GM21619 (cell line): Measurements from ENCODE around the gene DIS3L2.
"Not testable (repeated sequence)": the region's sequence is repeated elsewhere in the genome, so short reads cannot be mapped to it uniquely, and the experiment has no call there.

Experiments used
- ATAC-seq: cut with Tn5 transposase; IDR thresholded peaks from one replicate; pipeline ENCODE4 v1.9.1; 2021; ENCODE audit not compliant: unreplicated experiment

The DIS3L2 gene

DNA sequence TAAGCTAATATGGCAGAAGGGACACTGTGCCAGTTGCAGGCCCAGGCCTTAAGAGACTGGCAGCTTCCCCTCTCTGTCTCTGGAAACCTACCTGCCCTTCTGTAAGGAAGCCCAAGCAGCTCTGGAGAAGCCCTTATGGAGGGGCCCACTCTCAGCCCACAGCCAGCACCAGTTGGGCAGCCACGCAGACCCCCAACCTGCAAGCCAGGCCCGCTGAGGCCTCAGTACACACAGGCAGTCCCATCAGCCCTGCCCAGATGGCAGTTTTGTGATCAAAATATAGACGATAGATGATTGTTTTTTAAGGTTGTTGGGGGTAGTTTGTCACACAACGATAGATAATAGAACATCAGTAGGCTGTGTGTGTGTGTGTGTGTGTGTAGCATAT is 380.2 kb downstream of the DIS3L2 start:
- ATAC-seq: no peak

DNA sequence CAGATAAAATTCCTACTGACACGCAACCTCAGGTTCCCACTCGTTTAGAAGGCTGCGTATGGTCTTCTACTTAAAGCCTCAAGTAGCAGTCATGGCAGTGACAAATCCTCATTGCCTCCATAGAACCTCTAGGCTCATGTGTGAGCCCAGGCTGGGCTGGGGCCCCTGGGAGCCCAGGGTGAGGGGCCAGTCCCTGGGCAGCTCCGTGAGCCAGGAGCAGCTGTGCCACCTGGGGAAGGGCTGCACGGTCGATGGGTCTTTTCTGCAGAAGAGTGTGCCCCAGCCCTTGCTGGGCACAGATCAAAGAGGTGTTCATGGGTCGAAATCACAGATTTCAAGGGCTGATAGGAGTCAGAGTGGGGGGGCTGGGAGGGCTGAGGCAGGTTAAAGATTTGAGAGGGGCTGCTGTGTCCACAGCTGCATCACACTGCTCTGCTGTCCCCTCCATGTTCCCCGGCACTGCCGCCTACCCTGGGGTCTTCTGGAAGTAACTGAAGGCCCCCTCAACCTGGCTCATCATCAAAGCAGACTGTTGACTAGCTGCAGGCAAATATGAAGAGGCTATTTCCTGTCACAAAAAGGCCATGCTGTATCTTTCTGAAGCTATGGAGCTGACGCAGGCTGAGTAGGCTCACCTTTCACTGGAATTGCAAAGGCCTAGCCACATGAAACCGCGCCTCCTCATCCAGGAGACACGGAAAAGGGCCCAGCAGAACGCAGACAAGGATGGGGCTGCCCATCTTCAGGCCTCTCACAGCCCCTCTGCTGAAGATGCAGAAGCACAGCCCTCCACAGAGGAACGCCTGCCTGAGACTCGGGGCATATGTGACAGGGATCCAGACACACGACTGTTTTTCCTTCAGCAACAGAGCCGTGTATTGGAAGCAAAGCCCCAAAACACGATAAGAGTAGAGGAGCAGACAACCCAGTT is 381.4 kb downstream of the DIS3L2 start:
- no peak for ATAC-seq

DNA sequence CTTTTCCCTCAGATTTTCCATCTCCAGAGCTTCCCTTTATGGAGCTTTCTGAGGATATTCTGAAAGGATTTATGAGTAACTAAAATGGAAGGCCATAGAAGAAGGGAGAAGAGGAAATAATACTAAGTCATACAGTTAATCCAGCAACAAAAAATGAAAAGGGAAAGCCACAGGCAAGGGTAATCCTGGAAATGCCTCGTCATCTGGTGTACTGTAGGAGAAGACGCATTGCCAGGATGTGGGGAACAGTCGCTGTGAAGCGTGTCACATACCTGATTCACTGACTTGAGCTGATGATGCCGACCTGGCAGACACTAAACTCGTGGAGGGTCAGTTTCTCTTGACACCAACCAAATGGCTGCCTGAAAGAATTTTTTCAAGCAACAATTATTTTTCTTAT is 382.3 kb downstream of the DIS3L2 start:
- ATAC-seq: no peak

DNA sequence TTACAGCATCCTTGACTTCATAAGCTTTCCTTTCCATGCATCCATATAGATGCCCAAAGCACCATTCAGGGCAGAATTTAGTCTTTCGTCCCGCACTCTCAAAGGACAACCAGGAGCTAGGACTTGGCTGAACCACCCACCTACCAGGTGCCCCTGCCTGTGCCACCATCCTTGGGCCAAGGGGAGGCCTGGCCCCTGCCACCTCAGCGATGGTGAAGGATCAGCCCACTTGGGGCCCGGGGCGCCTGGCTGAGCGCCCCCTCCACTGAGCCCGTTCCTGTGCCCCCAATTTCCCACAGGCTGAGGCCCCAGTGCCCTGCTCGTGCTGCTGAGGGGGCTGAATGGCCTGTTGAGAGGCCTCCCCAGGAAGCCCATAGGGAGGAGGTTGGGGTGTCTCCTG is 383.7 kb downstream of the DIS3L2 start:
- no peak for ATAC-seq

DNA sequence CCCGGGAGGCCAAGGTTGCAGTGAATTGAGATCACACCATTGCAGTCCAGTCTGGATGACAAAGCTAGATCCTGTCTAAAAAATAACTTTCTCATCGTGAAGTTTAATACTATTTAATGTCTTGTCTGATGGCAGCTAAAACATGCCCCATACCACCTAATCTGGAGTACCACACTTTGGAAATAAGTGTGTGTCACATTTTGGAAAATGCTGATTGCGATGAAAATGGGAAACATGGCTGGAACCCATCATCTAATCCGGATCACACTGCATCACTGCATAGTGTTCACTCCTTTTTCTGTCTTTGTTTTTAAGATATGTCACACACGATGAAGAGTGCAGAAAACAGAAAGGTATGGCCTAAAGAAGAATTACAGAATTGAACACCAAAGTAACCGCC is 385.9 kb downstream of the DIS3L2 start:
- ATAC-seq: no peak

DNA sequence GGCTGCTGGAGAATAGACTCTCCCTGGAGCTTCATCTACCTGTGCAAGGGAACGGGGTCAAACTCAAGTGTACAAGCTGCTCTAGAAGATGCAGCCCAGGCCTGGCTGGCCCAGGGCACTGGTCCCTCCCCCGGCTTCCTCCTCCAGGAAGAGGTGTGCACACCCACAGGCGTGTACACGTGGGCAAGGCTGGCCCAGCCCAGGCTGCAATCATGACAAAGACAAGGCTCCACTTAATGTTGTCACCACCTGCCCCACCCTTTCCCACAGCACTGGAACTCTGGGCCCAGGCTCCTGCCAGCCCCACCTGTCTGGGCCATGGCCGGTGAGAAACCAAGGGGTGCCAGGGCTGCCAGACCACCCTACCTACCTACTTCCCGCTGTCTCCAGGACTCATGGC is 387.4 kb downstream of the DIS3L2 start:
- no peak for ATAC-seq

DNA sequence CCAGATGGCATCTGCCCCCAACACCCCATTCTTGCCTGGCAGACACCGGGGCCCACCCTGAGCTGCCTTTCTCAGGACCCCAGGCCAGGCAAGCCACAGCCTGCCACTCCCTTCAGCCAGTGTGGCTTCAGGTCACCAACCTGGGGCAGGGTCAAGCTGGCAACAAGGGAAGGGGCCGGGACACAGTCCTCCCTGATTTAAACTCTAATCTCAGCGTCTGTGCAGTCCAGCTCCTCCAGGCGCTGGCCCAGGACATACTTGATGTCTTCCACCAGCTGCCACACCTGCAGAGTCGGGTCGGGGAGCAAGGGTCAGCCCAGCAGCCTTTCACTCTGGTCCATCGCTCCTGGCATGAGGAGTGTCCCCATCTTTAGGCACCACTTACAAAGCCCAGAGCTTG is 388.0 kb downstream of the DIS3L2 start:
- ATAC-seq: no peak

DNA sequence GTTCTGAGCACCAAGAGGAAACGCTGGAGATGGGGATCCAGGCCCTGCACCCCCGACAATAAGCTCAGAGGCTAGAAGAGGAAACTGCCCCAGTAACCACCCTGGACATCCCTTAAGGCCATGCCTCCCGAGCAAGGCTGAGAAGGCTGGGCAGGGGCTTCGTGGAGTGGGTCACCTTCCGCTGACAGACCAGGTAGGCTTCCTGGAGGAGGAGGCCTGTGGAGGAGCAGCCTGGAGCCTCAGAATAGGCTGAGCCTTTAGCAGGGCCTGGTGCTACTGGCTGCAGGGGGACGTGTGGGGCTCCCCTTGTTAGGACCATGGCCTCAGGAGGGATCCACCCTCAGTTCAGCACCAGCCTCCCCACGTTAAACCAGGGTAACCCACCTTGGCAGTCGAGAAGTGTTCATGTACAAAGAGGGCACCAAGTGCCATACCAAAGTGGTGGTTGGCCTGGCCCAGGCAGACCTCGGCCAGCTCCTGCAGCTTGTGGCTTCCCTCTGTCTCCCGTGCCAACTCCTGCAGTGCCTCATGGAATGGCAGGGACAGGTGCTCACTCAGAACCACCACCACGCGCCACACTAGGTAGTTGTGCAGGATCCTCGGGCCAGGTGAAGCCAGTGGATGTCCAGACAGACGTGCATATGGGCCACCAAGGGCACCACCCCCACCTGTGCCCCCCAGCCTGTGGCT is 388.6 kb downstream of the DIS3L2 start:
- ATAC-seq: no peak

DNA sequence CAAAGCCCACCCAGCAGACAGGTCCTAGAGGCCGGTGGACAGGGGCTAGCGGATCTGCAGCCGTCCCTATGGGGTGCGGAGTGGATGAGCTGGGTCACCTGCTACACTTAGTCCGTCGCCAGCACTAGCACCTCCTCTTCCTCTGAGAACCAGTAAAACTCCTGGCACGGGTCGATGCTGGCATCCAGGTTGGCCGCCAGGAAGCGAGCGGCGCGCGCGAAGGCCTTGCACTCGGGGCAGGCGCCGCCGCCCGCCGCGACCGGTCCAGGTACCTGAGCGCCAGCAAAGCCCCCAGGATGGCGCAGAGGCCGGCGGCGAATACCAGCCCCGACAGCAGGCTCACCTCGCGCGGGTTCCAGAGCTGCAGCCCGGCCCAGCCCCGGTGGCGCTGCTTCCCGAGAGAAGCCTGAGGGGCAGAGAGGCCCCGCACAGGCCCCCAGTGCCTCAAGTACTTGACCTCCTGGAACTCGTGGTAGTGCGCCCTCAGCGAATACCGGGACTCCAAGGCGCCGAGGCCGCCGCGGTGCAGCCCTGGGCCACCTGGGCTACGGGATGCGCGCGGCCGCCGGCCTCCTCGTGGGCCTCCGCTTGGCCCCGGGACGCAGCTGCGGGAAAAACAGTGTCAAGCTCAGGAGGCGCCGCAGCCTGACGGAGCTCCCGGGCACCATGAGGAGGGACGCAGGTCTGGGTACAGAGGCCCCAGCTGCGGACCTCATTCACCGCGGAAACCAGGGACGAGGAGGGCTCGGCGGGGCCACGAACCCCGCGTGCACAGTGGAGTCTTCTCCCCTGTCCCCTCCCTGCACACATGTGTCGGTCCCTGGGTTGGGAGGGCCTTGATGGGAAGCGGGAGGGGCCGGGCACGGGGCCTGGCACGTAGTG is 389.5 kb downstream of the DIS3L2 start:
- no peak for ATAC-seq

DNA sequence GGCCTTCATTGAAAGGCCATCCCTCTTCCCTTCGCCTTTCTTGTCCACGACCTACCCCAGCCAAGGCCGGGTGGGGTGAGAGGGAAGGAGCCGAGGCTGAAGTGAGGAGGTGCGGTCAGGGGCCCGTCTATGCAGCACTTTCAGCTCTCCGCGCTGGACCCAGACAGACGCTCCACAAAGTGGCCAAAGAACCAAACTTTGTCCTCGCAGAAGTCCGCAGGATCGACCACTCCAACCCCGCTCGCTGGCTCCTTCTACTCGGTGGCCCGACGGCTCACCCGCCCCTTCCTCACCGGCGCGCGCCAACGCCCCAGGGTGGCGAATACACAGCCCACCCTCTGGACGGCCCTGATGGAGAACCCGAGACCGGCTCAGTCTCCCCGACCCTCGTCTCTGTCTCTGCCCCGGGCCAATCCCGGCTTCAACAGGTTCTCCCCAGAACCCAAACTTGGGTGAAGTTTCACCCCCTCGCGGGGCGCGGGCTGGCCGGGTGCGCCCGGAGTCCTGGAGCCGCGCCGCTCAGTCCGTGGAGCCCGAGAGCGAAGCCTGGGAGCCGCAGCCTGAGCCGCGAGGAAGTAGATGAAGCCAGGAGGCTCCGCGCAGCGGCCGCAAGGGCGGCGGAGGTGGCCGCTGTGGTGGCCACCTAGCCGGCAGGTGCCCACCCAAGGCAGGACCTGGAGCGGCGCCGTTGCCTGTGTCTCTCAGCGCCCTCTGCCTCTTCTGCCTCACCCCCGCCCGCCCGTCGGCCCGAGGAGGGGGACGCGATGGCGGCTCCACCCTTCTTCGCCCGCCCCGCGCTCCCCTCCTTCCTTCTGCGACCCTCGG is 390.4 kb downstream of the DIS3L2 start:
- ATAC-seq: no peak

DNA sequence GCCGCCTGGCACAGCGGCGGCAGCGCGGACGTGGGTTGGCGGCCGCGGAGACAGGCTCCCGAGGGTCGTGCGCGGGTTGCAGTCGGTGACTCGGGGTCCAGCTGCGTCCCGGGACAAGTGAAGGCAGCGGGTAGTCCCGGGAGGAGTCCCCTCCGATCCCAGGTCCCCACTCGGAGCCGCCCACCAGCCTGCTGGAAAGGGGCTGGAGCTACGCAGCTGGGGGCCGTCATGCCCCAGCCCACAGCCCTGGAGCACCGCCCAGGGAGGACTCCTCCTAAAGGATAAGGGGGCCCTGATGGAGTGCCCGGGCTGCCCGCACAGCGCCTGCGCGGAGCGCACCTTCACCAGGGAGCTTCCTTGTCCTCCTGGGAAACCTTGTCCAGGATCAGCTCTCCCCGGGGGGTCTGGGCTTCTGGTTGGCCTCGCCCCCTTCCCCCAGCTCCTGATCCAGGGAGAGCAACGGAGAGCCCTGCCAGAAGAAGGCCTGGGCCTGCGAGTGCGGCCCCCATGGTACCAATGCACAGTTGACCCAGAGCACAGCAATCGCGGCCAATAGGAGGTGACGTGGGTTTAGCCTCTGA is 391.1 kb downstream of the DIS3L2 start:
- ATAC-seq: no peak

DNA sequence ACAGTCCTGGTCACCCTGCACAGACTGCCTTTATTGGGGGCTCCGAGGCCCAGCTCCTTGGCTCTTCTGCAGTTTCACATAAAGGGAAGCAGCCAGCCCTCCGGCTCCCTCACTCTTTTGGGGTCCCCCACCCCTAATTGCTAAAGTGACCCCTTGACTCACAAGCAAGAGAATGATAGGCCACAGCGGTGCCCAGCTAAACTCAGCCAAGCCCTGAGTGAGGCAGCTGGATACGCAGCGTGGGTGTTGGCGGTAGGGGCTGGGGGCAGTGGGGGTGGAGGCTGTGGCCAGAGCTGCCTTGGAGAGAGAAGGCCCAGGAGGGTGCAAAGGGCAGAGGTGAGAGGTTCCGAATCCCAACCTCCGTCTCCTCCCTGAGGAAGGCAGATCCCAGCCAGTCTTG is 391.6 kb downstream of the DIS3L2 start:
- no peak for ATAC-seq

DNA sequence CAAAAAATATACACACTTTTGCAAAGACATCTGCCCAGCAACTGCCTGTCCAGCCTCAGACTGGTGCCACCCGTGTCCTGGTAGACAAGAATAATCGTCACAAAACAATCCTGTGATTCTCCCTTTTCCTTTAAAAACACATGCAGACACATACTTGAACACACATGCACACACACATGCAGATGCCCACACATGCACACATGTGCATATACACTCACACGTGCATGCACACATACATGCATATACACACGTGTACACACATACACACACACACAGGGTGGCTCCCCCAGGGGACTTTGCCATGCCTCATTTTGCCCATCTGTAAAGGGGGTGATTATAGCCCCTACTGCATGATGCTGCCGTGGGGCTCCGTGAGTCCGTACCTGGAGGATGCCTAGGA is 392.1 kb downstream of the DIS3L2 start:
- no peak for ATAC-seq

DNA sequence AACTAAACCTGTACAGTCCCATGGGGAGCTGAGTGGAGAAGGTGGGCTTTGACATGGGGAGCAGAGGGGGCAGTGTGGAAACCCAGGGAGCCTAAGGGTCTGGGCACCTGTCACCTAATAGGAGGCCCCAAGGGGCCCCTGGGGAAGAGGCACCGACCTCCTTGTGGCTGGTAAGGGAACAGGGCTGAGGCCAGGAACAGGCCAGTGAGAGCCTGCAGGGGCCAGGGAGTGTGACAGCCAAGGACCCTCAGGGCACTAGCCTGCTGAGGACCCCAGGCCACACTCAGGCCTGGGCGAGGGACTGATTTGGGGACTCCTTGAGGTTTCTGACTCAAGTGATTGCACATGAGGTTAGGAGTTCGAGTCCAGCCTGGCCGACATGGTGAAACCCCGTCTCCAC is 392.6 kb downstream of the DIS3L2 start:
- no peak for ATAC-seq

DNA sequence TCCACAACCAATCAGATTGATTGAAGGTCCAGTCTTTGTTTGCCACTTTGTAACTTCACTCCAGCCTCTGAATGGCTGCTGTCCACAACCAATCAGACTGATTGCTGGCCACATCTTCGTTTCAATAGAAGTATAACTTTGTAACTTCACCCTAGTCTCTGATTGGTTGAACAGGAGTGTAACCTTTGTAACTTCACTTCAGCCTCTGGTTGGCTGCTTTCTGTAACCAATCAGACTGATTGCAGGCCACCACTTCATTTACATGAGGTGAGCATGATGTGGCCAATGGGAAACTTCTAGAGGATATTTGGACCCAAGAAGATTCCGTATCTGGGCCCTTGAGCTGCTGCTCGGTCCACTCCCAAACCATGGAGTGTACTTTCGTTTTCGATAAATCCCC is 400.1 kb downstream of the DIS3L2 start:
- ATAC-seq: no peak

DNA sequence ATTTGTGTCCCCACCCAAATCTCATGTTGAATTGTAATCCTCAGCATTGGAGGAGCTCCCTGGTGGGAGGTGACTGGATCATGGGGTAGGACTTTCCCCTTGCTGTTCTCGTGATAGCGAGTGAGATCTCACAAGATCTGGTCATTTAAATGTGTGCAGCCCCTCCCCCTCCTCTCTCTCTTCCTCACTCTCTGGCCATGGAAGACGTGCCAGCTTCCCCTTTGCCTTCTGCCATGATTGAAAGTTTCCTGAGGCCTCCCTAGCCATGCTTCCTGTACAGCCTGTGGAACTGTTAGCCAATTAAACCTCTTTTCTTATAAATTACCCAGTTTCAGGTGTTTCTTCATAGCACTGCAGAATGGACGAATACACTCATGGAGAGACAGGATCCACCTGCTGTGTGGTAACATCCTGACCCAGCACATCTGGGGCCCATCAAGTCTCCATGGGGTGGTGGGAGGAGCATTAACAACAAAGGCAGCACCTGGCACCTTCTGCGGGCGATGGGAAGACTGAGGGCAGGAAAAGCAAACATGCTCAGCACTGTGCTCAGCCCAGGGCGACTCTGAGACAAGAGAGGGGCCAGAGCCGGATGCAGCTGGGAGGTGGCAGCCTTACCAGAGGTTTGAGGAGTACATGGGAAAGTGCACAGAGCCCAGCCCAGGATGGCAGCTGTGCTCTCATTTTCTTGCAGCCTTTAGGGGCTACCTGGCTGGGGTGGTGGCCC is 400.8 kb downstream of the DIS3L2 start:
- no peak for ATAC-seq

DNA sequence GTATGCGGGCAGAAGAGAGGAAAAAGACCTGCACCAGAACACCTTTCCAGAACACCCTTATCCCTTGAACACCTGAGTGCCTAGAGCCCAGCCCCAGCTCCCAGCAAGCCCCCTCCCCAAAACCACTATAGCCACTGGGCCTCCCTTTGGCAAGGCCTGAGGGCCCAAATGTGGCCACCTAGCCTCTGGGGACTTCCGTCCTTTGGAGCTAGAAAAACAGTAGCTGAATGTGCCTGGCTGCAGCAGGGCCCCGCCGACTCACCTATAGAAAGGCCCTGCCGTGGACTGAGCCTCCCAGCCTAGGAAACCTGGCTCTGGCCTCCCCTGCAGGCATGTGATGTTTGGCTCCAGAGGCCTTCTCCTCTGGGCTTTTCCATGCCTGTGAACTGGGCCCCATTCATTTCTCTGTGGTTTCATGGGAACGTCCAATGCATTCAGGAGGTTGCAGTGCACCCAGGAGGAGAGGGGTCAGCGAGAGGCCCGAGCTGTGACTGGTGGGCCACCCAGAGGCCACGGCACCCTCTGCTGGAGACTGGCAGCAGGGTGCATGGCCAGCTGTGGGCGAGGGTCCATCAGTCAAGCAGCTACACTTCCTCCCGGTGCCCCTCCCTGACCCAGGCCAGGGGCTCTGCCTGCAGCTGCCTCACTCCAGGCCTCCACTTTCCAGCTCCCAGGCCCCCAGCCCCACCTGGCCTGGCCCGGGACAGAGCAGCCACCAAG is 401.7 kb downstream of the DIS3L2 start:
- not testable (repeated sequence) for ATAC-seq

DNA sequence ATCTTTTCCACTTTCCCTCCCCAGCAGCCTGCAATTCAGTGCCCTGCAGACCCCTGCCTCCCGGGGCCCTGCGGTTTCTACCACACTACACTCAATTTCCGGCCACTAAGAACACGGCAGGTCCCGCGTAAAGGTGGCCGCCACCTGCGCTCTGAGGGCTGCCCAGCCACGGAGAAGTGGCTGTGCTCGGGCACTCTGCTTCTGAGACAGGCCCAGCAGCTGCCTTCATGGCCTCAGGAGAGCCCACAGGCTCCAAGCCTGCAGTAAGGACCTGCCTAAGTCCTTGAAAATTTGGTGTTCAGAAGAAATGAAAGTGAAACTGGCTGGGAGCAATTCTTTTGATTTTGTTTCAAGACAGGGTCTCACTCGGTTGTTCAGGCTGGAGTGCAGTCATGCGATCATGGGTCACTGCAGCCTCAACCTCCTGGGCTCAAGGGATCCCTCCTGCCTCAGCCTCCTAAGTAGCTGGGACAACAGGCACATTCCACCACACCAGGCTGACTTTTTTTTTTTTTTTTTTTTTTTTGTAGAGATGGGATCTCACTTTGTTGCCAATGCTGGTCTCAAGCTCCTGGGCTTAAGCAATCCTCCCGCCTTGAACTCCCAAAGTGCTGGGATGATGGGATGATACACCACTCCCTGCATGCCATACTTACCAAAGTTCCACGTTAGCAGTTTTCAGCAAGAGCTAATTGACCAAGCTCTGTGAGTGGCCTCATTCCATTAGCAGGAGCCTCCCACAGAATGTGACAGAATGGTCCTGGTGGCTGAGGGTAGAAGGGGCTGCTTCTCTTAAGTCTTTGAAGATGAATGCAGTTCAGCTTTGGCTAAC is 402.5 kb downstream of the DIS3L2 start:
- ATAC-seq: no peak
